T-helper 2 cell (primary cell): ENCODE measurements around the gene CPXCR1.
"Not testable (repeated sequence)": the region's sequence is repeated elsewhere in the genome, so short reads cannot be mapped to it uniquely, and the experiment has no call there.

Source experiments
- DNase-seq, 5 experiments: peaks; one replicate each; pipeline versions ENCODE4 v3.0.0 to v3.0.0-alpha.2; 2012 to 2022
- total RNA-seq, 2 donors: gene quantifications; one replicate each; lab custom pipeline; 2026; lab: John Stamatoyannopoulos, UW

Gene CPXCR1
- 0 reads per million in 2 donors for total RNA-seq

GRCh38 chrX:88746925-88747324, at the start of gene CPXCR1:
Gene CPXCR1 (plus strand): TSS chrX:88747225. CDS start chrX:88753415, 6,190 bp downstream.
- no peak for DNase-seq

GRCh38 chrX:88735835-88736234, 11.2 kb upstream of the CPXCR1 start:
- DNase-seq = no peak

GRCh38 chrX:88746215-88746614, 810 bp upstream of the CPXCR1 start:
- not testable (repeated sequence) for DNase-seq

GRCh38 chrX:88752339-88752738, 5.3 kb downstream of the CPXCR1 start:
- not testable (repeated sequence) for DNase-seq

- DNase-seq = no peak
Observed at GRCh38 chrX:88789825-88790224, 42.8 kb downstream of the CPXCR1 start.
